ENCODE results near the gene ETFBKMT.

Gene ETFBKMT

DNA sequence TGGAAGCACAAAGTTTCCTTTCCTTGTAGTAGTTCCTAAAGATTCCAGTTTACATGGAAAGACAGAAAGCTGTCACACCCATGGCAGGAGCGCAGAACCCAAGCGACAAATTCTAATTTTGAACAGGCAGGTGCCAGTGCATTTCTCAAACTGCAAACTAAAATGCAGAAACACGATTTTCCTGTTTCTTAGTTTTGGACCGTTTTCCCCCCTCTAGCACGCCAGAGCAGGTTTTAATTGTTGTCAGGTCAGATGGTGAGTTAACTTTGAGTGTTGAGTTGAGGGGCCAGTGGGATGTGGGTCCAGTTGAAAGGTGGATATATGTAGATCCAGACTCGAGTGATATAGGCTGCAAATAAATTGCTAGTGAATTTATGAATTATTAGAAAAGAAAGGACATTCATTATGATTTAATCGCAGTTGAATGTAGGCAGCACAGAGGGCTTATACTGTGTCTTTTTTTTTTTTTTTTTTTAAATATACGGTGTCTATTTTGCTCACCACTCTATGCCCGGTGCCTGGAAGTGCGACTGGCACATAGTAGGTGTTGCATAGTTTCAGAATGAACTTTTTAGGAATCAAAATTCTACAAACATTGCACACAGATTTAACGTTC lies 909 bp upstream of the ETFBKMT start:
- peak overlapping the region; percentile 15 for H2BK120ac ChIP-seq (ENCODE audit: insufficient read depth, low read length, poor library complexity)
- no peak overlapping the region for H2BK5ac ChIP-seq (ENCODE audit: low read depth, low read length, poor library complexity)

GRCh38 chr12:31662176-31662849 lies 2.8 kb downstream of the ETFBKMT start:
- Histone ChIP-seq H2BK5ac (ENCODE audit: low read depth, low read length, poor library complexity) (no peak overlapping the region), H3K14ac (ENCODE audit: low read length) (no peak overlapping the region), H4K8ac (ENCODE audit: low read depth, low read length) (no peak overlapping the region), H2AFZ (ENCODE audit: insufficient read depth, low read length, poor library complexity) (no peak overlapping the region), H3K4me3 (ENCODE audit: low read depth, low read length) (no peak overlapping the region), H3K27me3 (ENCODE audit: insufficient read depth, low read length) (no peaks in the 10 kb centered on the region), H2AK5ac (ENCODE audit: low read length) (no peak overlapping the region), H3K23ac (ENCODE audit: low read length) (no peak overlapping the region), H3K18ac (ENCODE audit: low read length) (no peak overlapping the region), H3K4me1 (ENCODE audit: control insufficient read depth in 1 of 2, insufficient read depth in 2 of 2, low read length in 2 of 2) (peaks cover 0 to 2% of the 10 kb centered on the region in 2 experiments), H3K79me2 (ENCODE audit: control insufficient read depth, insufficient read depth, low read length, poor library complexity) (peaks cover 1% of the 10 kb centered on the region), H4K91ac (ENCODE audit: low read depth, low read length) (no peak overlapping the region), H4K12ac (ENCODE audit: low read depth, low read length) (no peak overlapping the region), H3K27ac (ENCODE audit: low read depth, low read length) (no peak overlapping the region), H3K9ac (ENCODE audit: low read length) (no peak overlapping the region), H3K4ac (ENCODE audit: low read depth, low read length) (no peak overlapping the region), H3K9me3 (ENCODE audit: insufficient read depth, low read depth, low read length) (no peaks in the 10 kb centered on the region), H3K4me2 (ENCODE audit: low read length) (no peak overlapping the region), H3K36me3 (ENCODE audit: control insufficient read depth in 1 of 2, insufficient read depth in 2 of 2, low read length in 2 of 2) (no peaks in the 10 kb centered on the region), H2BK120ac (ENCODE audit: insufficient read depth, low read length, poor library complexity) (no peak overlapping the region), H3K79me1 (ENCODE audit: low read length) (peaks cover 5% of the 10 kb centered on the region), H2BK12ac (ENCODE audit: low read length) (no peak overlapping the region)
- peak; percentile 17 to 64 for DNase-seq
- no CpG with 5 or more reads among the region's 6 CpGs for WGBS (ENCODE audit: extremely low coverage, insufficient coverage, insufficient read length)

More for the DNA sequence above, 909 bp upstream of the ETFBKMT start:
- H3K14ac ChIP-seq (ENCODE audit: low read length), result no peak overlapping the region
- peaks cover 5 to 10% of the 10 kb centered on the region in 2 experiments for H3K4me1 ChIP-seq (ENCODE audit: control insufficient read depth in 1 of 2, insufficient read depth in 2 of 2, low read length in 2 of 2)
- H4K8ac ChIP-seq (ENCODE audit: low read depth, low read length), result peak overlapping the region; percentile 69
- no peaks in the 10 kb centered on the region for H3K9me3 ChIP-seq (ENCODE audit: insufficient read depth, low read depth, low read length)
- H3K23ac ChIP-seq (ENCODE audit: low read length), result no peak overlapping the region
- peak overlapping the region; percentile 6 for H2AFZ ChIP-seq (ENCODE audit: insufficient read depth, low read length, poor library complexity)
- H3K79me2 ChIP-seq (ENCODE audit: control insufficient read depth, insufficient read depth, low read length, poor library complexity), result peaks cover 1% of the 10 kb centered on the region
- no peak overlapping the region for H3K9ac ChIP-seq (ENCODE audit: low read length)
- peak overlapping the region; percentile 84 for H3K4me2 ChIP-seq (ENCODE audit: low read length)
- WGBS (ENCODE audit: extremely low coverage, insufficient coverage, insufficient read length), result no CpG with 5 or more reads among the region's 11 CpGs
- peak overlapping the region; percentile 89 for H3K27ac ChIP-seq (ENCODE audit: low read depth, low read length)
- no peak overlapping the region for H4K91ac ChIP-seq (ENCODE audit: low read depth, low read length)
- H2BK12ac ChIP-seq (ENCODE audit: low read length), result no peak overlapping the region
- no peaks in the 10 kb centered on the region for H3K27me3 ChIP-seq (ENCODE audit: insufficient read depth, low read length)
- no peak for DNase-seq
- H3K4ac ChIP-seq (ENCODE audit: low read depth, low read length), result no peak overlapping the region
- H2AK5ac ChIP-seq (ENCODE audit: low read length), result no peak overlapping the region
- no peak overlapping the region for H4K12ac ChIP-seq (ENCODE audit: low read depth, low read length)
- H3K36me3 ChIP-seq (ENCODE audit: control insufficient read depth in 1 of 2, insufficient read depth in 2 of 2, low read length in 2 of 2), result no peaks in the 10 kb centered on the region
- peaks cover 14% of the 10 kb centered on the region for H3K79me1 ChIP-seq (ENCODE audit: low read length)
- no peak overlapping the region for H3K4me3 ChIP-seq (ENCODE audit: low read depth, low read length)
- no peak overlapping the region for H3K18ac ChIP-seq (ENCODE audit: low read length)

DNA sequence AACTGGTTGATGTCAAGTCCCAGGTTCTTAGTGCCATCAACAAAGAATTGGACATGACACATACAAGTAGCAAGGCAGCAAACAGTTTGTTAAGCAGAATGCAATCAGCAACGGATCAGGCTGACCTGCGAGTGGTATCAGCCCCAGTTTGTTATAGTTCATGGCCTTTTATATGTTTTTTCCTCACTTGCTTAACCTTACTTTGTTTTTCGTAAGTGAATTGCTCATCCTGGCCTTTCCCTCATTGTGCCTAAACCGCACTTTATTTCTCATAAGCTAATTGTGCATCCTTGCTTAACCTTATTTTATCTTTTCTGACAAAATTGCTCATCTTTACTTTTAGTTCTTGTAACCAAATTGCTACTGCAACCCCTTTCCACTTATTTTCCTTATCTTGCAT lies 4.1 kb downstream of the ETFBKMT start:
- Histone ChIP-seq H2BK120ac (ENCODE audit: insufficient read depth, low read length, poor library complexity) (no peak overlapping the region), H3K14ac (ENCODE audit: low read length) (no peak overlapping the region), H3K4me1 (ENCODE audit: control insufficient read depth in 1 of 2, insufficient read depth in 2 of 2, low read length in 2 of 2) (no peaks in the 10 kb centered on the region), H3K27me3 (ENCODE audit: insufficient read depth, low read length) (no peaks in the 10 kb centered on the region), H3K23ac (ENCODE audit: low read length) (no peak overlapping the region), H3K79me2 (ENCODE audit: control insufficient read depth, insufficient read depth, low read length, poor library complexity) (peaks cover 1% of the 10 kb centered on the region), H4K8ac (ENCODE audit: low read depth, low read length) (no peak overlapping the region), H3K36me3 (ENCODE audit: control insufficient read depth in 1 of 2, insufficient read depth in 2 of 2, low read length in 2 of 2) (peaks cover 0 to 3% of the 10 kb centered on the region in 2 experiments), H3K9me3 (ENCODE audit: insufficient read depth, low read depth, low read length) (no peaks in the 10 kb centered on the region), H3K4ac (ENCODE audit: low read depth, low read length) (no peak overlapping the region), H3K4me3 (ENCODE audit: low read depth, low read length) (no peak overlapping the region), H2AK5ac (ENCODE audit: low read length) (no peak overlapping the region), H3K9ac (ENCODE audit: low read length) (no peak overlapping the region), H2BK5ac (ENCODE audit: low read depth, low read length, poor library complexity) (no peak overlapping the region), H4K12ac (ENCODE audit: low read depth, low read length) (no peak overlapping the region), H3K18ac (ENCODE audit: low read length) (no peak overlapping the region), H4K91ac (ENCODE audit: low read depth, low read length) (no peak overlapping the region), H2AFZ (ENCODE audit: insufficient read depth, low read length, poor library complexity) (no peak overlapping the region), H2BK12ac (ENCODE audit: low read length) (no peak overlapping the region), H3K4me2 (ENCODE audit: low read length) (no peak overlapping the region), H3K27ac (ENCODE audit: low read depth, low read length) (no peak overlapping the region), H3K79me1 (ENCODE audit: low read length) (peaks cover 5% of the 10 kb centered on the region)
- no peak for DNase-seq
- no CpG with 5 or more reads among the region's 4 CpGs for WGBS (ENCODE audit: extremely low coverage, insufficient coverage, insufficient read length)

DNA sequence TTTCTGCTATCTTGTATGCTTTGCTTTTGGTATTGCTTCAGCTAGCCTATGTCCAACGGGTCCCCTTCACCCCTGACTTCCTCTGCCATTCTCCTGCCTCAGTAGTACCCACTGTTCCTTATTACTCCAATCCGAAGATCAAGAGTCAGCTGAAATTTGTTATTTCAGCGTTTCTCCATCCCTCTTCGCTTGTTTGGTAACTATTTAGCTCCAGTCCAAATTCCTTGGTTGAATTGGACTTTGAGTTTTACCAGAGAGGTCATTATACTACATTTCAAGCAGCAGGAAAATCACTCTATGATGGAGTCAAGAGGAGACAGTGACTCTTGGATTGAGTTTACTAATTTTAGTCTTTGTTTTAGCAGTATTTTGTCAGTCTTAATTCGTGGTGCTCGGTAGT lies 4.5 kb downstream of the ETFBKMT start:
- Histone ChIP-seq H2AK5ac (ENCODE audit: low read length) (no peak overlapping the region), H3K9ac (ENCODE audit: low read length) (no peak overlapping the region), H2AFZ (ENCODE audit: insufficient read depth, low read length, poor library complexity) (no peak overlapping the region), H3K4me2 (ENCODE audit: low read length) (no peak overlapping the region), H2BK12ac (ENCODE audit: low read length) (no peak overlapping the region), H3K79me2 (ENCODE audit: control insufficient read depth, insufficient read depth, low read length, poor library complexity) (peaks cover 1% of the 10 kb centered on the region), H3K27ac (ENCODE audit: low read depth, low read length) (no peak overlapping the region), H3K14ac (ENCODE audit: low read length) (no peak overlapping the region), H4K8ac (ENCODE audit: low read depth, low read length) (no peak overlapping the region), H3K9me3 (ENCODE audit: insufficient read depth, low read depth, low read length) (no peaks in the 10 kb centered on the region), H3K36me3 (ENCODE audit: control insufficient read depth in 1 of 2, insufficient read depth in 2 of 2, low read length in 2 of 2) (peaks cover 0 to 3% of the 10 kb centered on the region in 2 experiments), H3K23ac (ENCODE audit: low read length) (no peak overlapping the region), H3K4me3 (ENCODE audit: low read depth, low read length) (no peak overlapping the region), H3K4ac (ENCODE audit: low read depth, low read length) (no peak overlapping the region), H2BK120ac (ENCODE audit: insufficient read depth, low read length, poor library complexity) (no peak overlapping the region), H4K12ac (ENCODE audit: low read depth, low read length) (no peak overlapping the region), H2BK5ac (ENCODE audit: low read depth, low read length, poor library complexity) (no peak overlapping the region), H3K18ac (ENCODE audit: low read length) (no peak overlapping the region), H3K4me1 (ENCODE audit: control insufficient read depth in 1 of 2, insufficient read depth in 2 of 2, low read length in 2 of 2) (no peaks in the 10 kb centered on the region), H3K27me3 (ENCODE audit: insufficient read depth, low read length) (no peaks in the 10 kb centered on the region), H4K91ac (ENCODE audit: low read depth, low read length) (no peak overlapping the region), H3K79me1 (ENCODE audit: low read length) (peaks cover 4% of the 10 kb centered on the region)
- WGBS (ENCODE audit: extremely low coverage, insufficient coverage, insufficient read length), result no CpG with 5 or more reads among the region's 6 CpGs
- DNase-seq, result no peak

All from trophoblast cell (in vitro differentiated cells and primary cell).